Psoas muscle (tissue), 8 donors: ENCODE data around the gene RIMBP2. TPM values are rescaled to one million over a fixed set of nuclear protein-coding genes. Genes with fewer than 3 reads are reported as not detected.

Source experiments
- ATAC-seq, 4 donors: fragments of 200-7000 bp; cut with Tn5 transposase; one replicate each; pipeline ENCODE4 v1.9.1; 2020; ENCODE audit warnings: moderate library complexity in 3 of 4, mild to moderate bottlenecking in 2 of 4
- DNase-seq, 2 donors: peaks; one replicate each; pipeline ENCODE4 v3.0.0-alpha.2; 2020
- H3K27ac ChIP-seq: fragments of 200-600 bp; one replicate; pipeline ENCODE4 v1.8.0; 2022
- H3K27me3 ChIP-seq, 3 donors: fragments of 200-600 bp in 1 of 3; one replicate each; pipeline versions ENCODE4 v1.6.1 to v1.8.0; 2013 to 2022; ENCODE audit warnings: low read length in 2 of 3, mild to moderate bottlenecking in 2 of 3, moderate library complexity in 1 of 3; ENCODE audit not compliant: insufficient read depth in 3 of 3
- H3K36me3 ChIP-seq, 2 donors: fragments of 200-600 bp in 1 of 2; one replicate each; pipeline versions ENCODE4 v1.6.1 to v1.8.0; 2013 to 2022; ENCODE audit warnings: low read depth in 1 of 2, mild to moderate bottlenecking in 1 of 2, moderate library complexity in 1 of 2; ENCODE audit not compliant: insufficient read depth in 1 of 2
- H3K4me1 ChIP-seq: fragments of 200-600 bp; one replicate; pipeline ENCODE4 v1.8.0; 2022
- H3K4me3 ChIP-seq: fragments of 200-600 bp; one replicate; pipeline ENCODE4 v1.8.0; 2022; ENCODE audit warnings: mild to moderate bottlenecking
- H3K9me3 ChIP-seq: fragments of 200-600 bp; one replicate; pipeline ENCODE4 v1.8.0; 2022
- CTCF ChIP-seq: fragments of 200-600 bp; IDR thresholded peaks from one replicate; pipeline ENCODE4 v1.8.0; 2022; ENCODE audit warnings: antibody characterized with exemption
- WGBS, 3 donors: extraction: QIAGEN DNeasy Blood & Tissue Kit; methylation state at CpG; one replicate each; pipeline versions ENCODE4 v1.1.6 to v1.1.7; 2013; 5-methylcytosine and 5-hydroxymethylcytosine counted together
- intact Hi-C, 2 donors: fragments of 100-400 bp; cut with DNase I; formaldehyde crosslinking; loops; one replicate each; pipeline versions ENCODE4 v1.11.0 to v1.14.2; 2022
- polyA plus RNA-seq, 3 donors: library from polyadenylated mRNA; stranded (reverse); fragments of 200-250 nt; gene quantifications; one replicate each; pipeline ENCODE4 v1.2.3, GENCODE V29; 2013
- total RNA-seq, 4 donors: library from RNA; stranded (reverse); fragmentation: NEBNext Ultra II Directional in 2 of 4; extraction: Animal tissue kit (Norgen Biotek cat#: 25700) in 2 of 4; gene quantifications; one replicate each; pipeline versions ENCODE4 v1.2.1 to v1.2.4, GENCODE V29; 2021 to 2023
- donor health status: healthy with polysubstance abuse.
- donor health status: DM: no; HTN: no; CAD: no; lungs with moderate emphysema.
- donor health status: Bipolar disorder and iron deficiency.
- donor health status: healthy.
- donor health status: DM: yes; HTN: yes; CAD: no.
- donor health status: DM: no; HTN: no; CAD: no.
- donor health status: DM: no; HTN: no; CAD: no.
- donor health status: DM: yes; HTN: yes; CAD: no.

RIMBP2 gene
- total and polyA plus RNA-seq, 7 donors: 0.05 to 1.2 (median 0.21) TPM

DNA sequence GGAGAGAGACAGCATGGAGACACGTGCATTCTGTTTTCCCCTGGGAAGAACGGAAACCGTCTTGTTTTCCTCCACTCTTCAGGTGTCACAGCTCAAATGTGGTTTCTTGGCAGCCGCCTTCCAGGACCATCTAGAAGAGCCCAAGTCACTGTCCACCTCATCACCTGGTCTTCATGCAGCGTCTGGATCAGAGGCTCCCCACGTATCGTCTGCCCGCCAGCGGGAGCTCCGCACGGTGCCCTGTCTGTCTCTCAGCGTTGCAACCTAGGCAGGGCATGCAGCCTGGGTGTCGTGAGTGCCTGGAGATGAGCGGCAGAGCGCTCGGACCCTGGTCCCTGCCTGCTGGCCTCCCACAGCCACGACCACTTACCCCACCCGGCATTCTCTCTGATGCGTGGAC is 260.9 kb downstream of the RIMBP2 start:
- no peak for TF ChIP-seq CTCF
- Histone ChIP-seq H3K36me3 (no peaks in the 10 kb centered on the region), H3K27ac (no peak overlapping the region), H3K4me1 (no peaks in the 10 kb centered on the region), H3K4me3 (no peak overlapping the region), H3K27me3 (peaks cover 0 to 28% (median 5%) of the 10 kb centered on the region in 3 donors), H3K9me3 (no peaks in the 10 kb centered on the region)
- intact Hi-C loops: no loop called here
- WGBS, 3 donors: 69 to 74% (median 70%) methylated on average over 19 of the region's 19 CpGs
- DNase-seq: no peak
- ATAC-seq: no peak

DNA sequence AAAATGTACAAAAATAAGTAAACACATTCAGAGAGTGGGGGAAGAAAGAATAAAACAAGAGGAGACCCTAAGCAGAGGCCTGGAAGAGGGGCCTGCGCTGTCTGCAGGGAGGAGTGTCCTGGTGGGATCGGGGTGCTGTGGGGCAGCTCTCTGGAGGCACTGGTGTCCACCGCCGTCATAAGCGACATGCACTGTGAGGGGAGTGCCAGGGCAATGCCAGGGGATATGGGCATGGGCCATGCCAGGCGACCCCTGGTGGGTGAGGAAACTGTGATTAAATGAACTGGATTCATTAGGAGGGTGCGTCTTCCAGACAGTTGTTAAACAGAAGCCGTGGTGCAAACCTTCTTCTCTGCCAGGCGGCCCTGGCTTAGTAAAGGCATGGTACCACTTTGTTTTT is 261.8 kb downstream of the RIMBP2 start:
- TF ChIP-seq CTCF: no peak
- H3K4me1 ChIP-seq: no peaks in the 10 kb centered on the region
- no peak for ATAC-seq
- 66 to 74% (median 70%) methylated on average over 9 of the region's 9 CpGs for WGBS, 3 donors
- no peaks in the 10 kb centered on the region for H3K36me3 ChIP-seq
- intact Hi-C loops: no loop called here
- no peaks in the 10 kb centered on the region for H3K9me3 ChIP-seq
- no peak overlapping the region for H3K4me3 ChIP-seq
- H3K27ac ChIP-seq: no peak overlapping the region
- DNase-seq: no peak
- H3K27me3 ChIP-seq: peaks cover 0 to 22% (median 1%) of the 10 kb centered on the region in 3 donors

DNA sequence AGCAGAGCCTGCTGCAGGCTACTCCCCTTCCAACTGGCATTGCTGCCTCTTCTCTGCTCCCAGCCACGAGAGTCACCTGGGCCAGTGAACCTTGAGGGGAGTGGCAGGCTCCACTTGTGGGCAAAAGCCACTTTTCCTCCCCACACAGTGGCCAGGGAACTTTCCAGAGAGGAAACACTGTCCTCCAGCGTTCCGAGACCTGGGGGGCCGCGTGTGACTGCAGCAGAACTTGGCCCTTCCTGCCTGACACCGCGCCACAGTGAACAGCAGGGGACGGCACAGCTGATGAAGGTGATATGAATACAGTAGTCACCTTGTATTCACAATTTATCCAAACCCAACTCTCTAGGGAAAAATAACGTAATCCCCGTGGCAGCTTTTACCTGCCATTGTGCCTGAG is 263.6 kb downstream of the RIMBP2 start:
- Histone ChIP-seq H3K27ac (no peak overlapping the region), H3K9me3 (no peaks in the 10 kb centered on the region), H3K4me3 (no peak overlapping the region), H3K27me3 (peaks cover 0 to 14% (median 4%) of the 10 kb centered on the region in 3 donors), H3K4me1 (no peaks in the 10 kb centered on the region), H3K36me3 (no peaks in the 10 kb centered on the region)
- ATAC-seq (no peak), DNase-seq (no peak)
- TF ChIP-seq CTCF: no peak
- WGBS, 3 donors: 70 to 72% (median 71%) methylated on average over 8 to 10 of the region's 10 CpGs
- intact Hi-C loops: no loop called here

- Histone ChIP-seq H3K4me3 (no peak overlapping the region), H3K36me3 (no peaks in the 10 kb centered on the region), H3K27ac (no peak overlapping the region), H3K4me1 (no peaks in the 10 kb centered on the region), H3K9me3 (no peaks in the 10 kb centered on the region), H3K27me3 (peaks cover 0 to 14% (median 4%) of the 10 kb centered on the region in 3 donors)
- WGBS, 3 donors: 82 to 84% (median 84%) methylated on average over 41 of the region's 41 CpGs
- DNase-seq (no peak), ATAC-seq (no peak)
- intact Hi-C loops: no loop called here
- TF ChIP-seq CTCF: no peak
Observed at GRCh38 chr12:130451001-130451930, 264.8 kb downstream of the RIMBP2 start.
